A549 (cell line): ENCODE results near the gene TCERG1L. TPM values are rescaled to one million over a fixed set of nuclear protein-coding genes. Genes with fewer than 3 reads are reported as not detected.

Experiments used
- ATAC-seq, 2 experiments: fragments of 200-7000 bp in 1 of 2; fragments of >200 bp in 1 of 2; cut with Nextera tagmentation in 1 of 2; cut with Tn5 transposase in 1 of 2; 3 replicates each; pipeline versions ENCODE4 v1.8.0 to v1.9.1; 2018 to 2020; ENCODE audit warnings: mild to moderate bottlenecking in 1 of 2, moderate library complexity in 1 of 2
- CTCF ChIA-PET: fragments of 300-600 bp; sonication (Branson Sonifier 250); formaldehyde crosslinking; extraction: SDS; loops from one replicate; lab custom pipeline; 2021; ENCODE audit warnings: antibody characterized with exemption, inconsistent platforms; lab: Yijun Ruan, JAX
- POLR2A ChIA-PET: fragments of 350-600 bp; formaldehyde crosslinking; extraction: SDS; loops from one replicate; lab custom pipeline; 2021; ENCODE audit warnings: antibody characterized with exemption, inconsistent platforms; lab: Yijun Ruan, JAX
- DNase-seq, 2 experiments: peaks; one replicate each; pipeline versions ENCODE4 v3.0.0 to v3.0.0-alpha.2; 2011 to 2016; ENCODE audit warnings: low read depth in 1 of 2, low spot score in 1 of 2
- FAIRE-seq: peaks from 2 replicates; lab custom pipeline; 2011; peaks lifted over from hg19 to GRCh38; lab: Jason Lieb, UNC
- H3K27ac ChIP-seq, 2 experiments: fragments of >200 bp; sonication (Bioruptor Twin); formaldehyde crosslinking; 3 replicates each; pipeline ENCODE4 v1.5.1; 2016 to 2017
- H3K4me1 ChIP-seq: fragments of >200 bp; sonication (Bioruptor Twin); formaldehyde crosslinking; 3 replicates; pipeline ENCODE4 v1.6.1; 2016
- H3K4me2 ChIP-seq: fragments of >200 bp; sonication (Bioruptor Twin); formaldehyde crosslinking; 3 replicates; pipeline ENCODE4 v1.6.1; 2016
- H3K4me3 ChIP-seq: fragments of >200 bp; sonication (Bioruptor Twin); formaldehyde crosslinking; 3 replicates; pipeline ENCODE4 v1.5.1; 2016
- H3K9me3 ChIP-seq: fragments of >200 bp; sonication (Bioruptor Twin); formaldehyde crosslinking; 3 replicates; pipeline ENCODE4 v1.6.1; 2016
- CBX8 ChIP-seq: fragments of 200-600 bp; sonication (generic); IDR thresholded peaks from 2 replicates; pipeline ENCODE4 v1.6.1; 2016
- CHD2 ChIP-seq: fragments of 150-350 bp; IDR thresholded peaks from 2 replicates; pipeline ENCODE4 v1.6.1; 2014; ENCODE audit warnings: low read length; ENCODE audit not compliant: partially characterized antibody
- FOSL2 ChIP-seq, 2 experiments: fragments of 450-650 bp in 1 of 2; fragments of >200 bp in 1 of 2; sonication (Bioruptor Twin) in 1 of 2; formaldehyde crosslinking; IDR thresholded peaks; 2 replicates each; pipeline versions ENCODE4 v1.5.0 to v1.6.1; 2016 to 2020; ENCODE audit warnings: mild to moderate bottlenecking in 1 of 2, moderate library complexity in 1 of 2
- HOXB13 ChIP-seq: fragments of 250-450 bp; sonication (Bioruptor Pico); IDR thresholded peaks from 2 replicates; pipeline ENCODE4 v1.5.0; 2020; ENCODE audit warnings: low read depth, mild to moderate bottlenecking, moderate library complexity
- HOXB5 ChIP-seq: fragments of 250-450 bp; sonication (Bioruptor Pico); IDR thresholded peaks from 2 replicates; pipeline ENCODE4 v1.5.0; 2020; ENCODE audit warnings: mild to moderate bottlenecking, moderate library complexity
- KDM1A ChIP-seq: fragments of 200-600 bp; sonication (generic); IDR thresholded peaks from 2 replicates; pipeline ENCODE4 v1.6.1; 2016; ENCODE audit warnings: low read depth, mild to moderate bottlenecking
- MAX ChIP-seq: IDR thresholded peaks from 2 replicates; pipeline ENCODE4 v1.6.1; 2012
- NR3C1 ChIP-seq: fragments of >200 bp; sonication (Bioruptor Twin); formaldehyde crosslinking; IDR thresholded peaks from 3 replicates; pipeline ENCODE4 v1.6.1; 2017
- POLR2A ChIP-seq: IDR thresholded peaks from 2 replicates; pipeline ENCODE4 v1.6.1; 2012; ENCODE audit warnings: mild to moderate bottlenecking, low read length
- POLR2AphosphoS2 ChIP-seq: conservative IDR thresholded peaks from 2 replicates; pipeline ENCODE4 v1.6.1; 2012; ENCODE audit warnings: low read length, improper control_type of control experiment, inconsistent platforms
- RAD21 ChIP-seq, 2 experiments: fragments of >200 bp in 1 of 2; sonication (Bioruptor Twin) in 1 of 2; formaldehyde crosslinking in 1 of 2; IDR thresholded peaks in 1 of 2; conservative IDR thresholded peaks in 1 of 2; 2 replicates in 1 of 2; 3 replicates in 1 of 2; pipeline ENCODE4 v1.6.1; 2012 to 2018; ENCODE audit warnings: inconsistent platforms in 1 of 2
- RNF2 ChIP-seq: fragments of 200-600 bp; sonication (generic); IDR thresholded peaks from 2 replicates; pipeline ENCODE4 v1.6.1; 2016; ENCODE audit warnings: low read depth, mild to moderate bottlenecking, antibody characterized with exemption, moderate library complexity, borderline replicate concordance
- SMC3 ChIP-seq: fragments of >200 bp; sonication (Bioruptor Twin); formaldehyde crosslinking; IDR thresholded peaks from 3 replicates; pipeline ENCODE4 v1.6.1; 2018; ENCODE audit warnings: inconsistent platforms
- TFCP2L1 ChIP-seq: fragments of 250-450 bp; sonication (Bioruptor Pico); IDR thresholded peaks from 2 replicates; pipeline ENCODE4 v1.5.0; 2021; ENCODE audit warnings: mild to moderate bottlenecking
- TP53 ChIP-seq: fragments of 250-450 bp; sonication (Bioruptor Pico); IDR thresholded peaks from 2 replicates; pipeline ENCODE4 v1.5.0; 2021; ENCODE audit warnings: mild to moderate bottlenecking, moderate library complexity
- ZNF302 ChIP-seq: fragments of 250-450 bp; sonication (Bioruptor Pico); IDR thresholded peaks from 2 replicates; pipeline ENCODE4 v1.9.0; 2021; ENCODE audit warnings: inconsistent platforms, mild to moderate bottlenecking, moderate library complexity
- WGBS: methylation state at CpG from one replicate; pipeline ENCODE4 v1.1.6; 2017; ENCODE audit errors: missing lambda C conversion rate; 5-methylcytosine and 5-hydroxymethylcytosine counted together
- polyA plus RNA-seq, 4 experiments: library from polyadenylated mRNA; depleted of rRNA in 3 of 4; stranded (reverse); fragments of >200 nt; fragmentation: RNase III in 1 of 4; extraction: RNeasy Plus Mini Kit Qiagen cat#74134 plus additional on column Dnase treatment in 1 of 4; gene quantifications; 2 replicates in 3 of 4; 3 replicates in 1 of 4; pipeline ENCODE4 v1.2.3, GENCODE V29; 2011 to 2017
- TF ChIP-seq, protein P1 (sequence below): fragments of 200-600 bp; sonication (generic); IDR thresholded peaks from 2 replicates; pipeline ENCODE4 v1.6.1; 2016; ENCODE audit warnings: antibody characterized with exemption, mild to moderate bottlenecking, moderate library complexity
- TF ChIP-seq, protein P2 (sequence below): fragments of 250-450 bp; sonication (Bioruptor Pico); IDR thresholded peaks from 2 replicates; pipeline ENCODE4 v1.5.0; 2020; ENCODE audit warnings: low read depth, mild to moderate bottlenecking, moderate library complexity
- TF ChIP-seq, protein P3 (sequence below): fragments of 150-350 bp; IDR thresholded peaks from 2 replicates; pipeline ENCODE4 v1.6.1; 2014; ENCODE audit warnings: low read depth, mild to moderate bottlenecking, low read length
- TF ChIP-seq, protein P4 (sequence below): fragments of >200 bp; sonication (Bioruptor Twin); formaldehyde crosslinking; IDR thresholded peaks from 3 replicates; pipeline ENCODE4 v1.6.1; 2016

The TCERG1L gene
- polyA plus RNA-seq, 2 of the 4 experiments (the other 2 are of a cell fraction) = not detected

- CTCF ChIA-PET = no interaction called here
- no peak for DNase-seq
- Histone ChIP-seq H3K9me3 (no peaks in the 10 kb centered on the region), H3K4me3 (no peak overlapping the region), H3K4me1 (no peaks in the 10 kb centered on the region), H3K27ac (no peak overlapping the region), H3K4me2 (no peak overlapping the region)
- POLR2A ChIA-PET = no interaction called here
- ATAC-seq = no peak; a peak in 1 of 6 replicates
- whole genome bisulfite sequencing = 21% methylated on average over 8 of the region's 17 CpGs
- TF ChIP-seq, protein P1, sequence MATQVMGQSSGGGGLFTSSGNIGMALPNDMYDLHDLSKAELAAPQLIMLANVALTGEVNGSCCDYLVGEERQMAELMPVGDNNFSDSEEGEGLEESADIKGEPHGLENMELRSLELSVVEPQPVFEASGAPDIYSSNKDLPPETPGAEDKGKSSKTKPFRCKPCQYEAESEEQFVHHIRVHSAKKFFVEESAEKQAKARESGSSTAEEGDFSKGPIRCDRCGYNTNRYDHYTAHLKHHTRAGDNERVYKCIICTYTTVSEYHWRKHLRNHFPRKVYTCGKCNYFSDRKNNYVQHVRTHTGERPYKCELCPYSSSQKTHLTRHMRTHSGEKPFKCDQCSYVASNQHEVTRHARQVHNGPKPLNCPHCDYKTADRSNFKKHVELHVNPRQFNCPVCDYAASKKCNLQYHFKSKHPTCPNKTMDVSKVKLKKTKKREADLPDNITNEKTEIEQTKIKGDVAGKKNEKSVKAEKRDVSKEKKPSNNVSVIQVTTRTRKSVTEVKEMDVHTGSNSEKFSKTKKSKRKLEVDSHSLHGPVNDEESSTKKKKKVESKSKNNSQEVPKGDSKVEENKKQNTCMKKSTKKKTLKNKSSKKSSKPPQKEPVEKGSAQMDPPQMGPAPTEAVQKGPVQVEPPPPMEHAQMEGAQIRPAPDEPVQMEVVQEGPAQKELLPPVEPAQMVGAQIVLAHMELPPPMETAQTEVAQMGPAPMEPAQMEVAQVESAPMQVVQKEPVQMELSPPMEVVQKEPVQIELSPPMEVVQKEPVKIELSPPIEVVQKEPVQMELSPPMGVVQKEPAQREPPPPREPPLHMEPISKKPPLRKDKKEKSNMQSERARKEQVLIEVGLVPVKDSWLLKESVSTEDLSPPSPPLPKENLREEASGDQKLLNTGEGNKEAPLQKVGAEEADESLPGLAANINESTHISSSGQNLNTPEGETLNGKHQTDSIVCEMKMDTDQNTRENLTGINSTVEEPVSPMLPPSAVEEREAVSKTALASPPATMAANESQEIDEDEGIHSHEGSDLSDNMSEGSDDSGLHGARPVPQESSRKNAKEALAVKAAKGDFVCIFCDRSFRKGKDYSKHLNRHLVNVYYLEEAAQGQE = no peak
- TF ChIP-seq POLR2AphosphoS2 (no peak), POLR2A (no peak), KDM1A (no peak), TFCP2L1 (CRISPR knock-in tag) (no peak), ZNF302 (CRISPR knock-in tag) (no peak), FOSL2 (IDR thresholded peaks at IDR 0.05) (no peak), FOSL2 (CRISPR knock-in tag; IDR thresholded peaks at IDR 0.05) (no peak), SMC3 (no peak)
- TF ChIP-seq, protein P2, sequence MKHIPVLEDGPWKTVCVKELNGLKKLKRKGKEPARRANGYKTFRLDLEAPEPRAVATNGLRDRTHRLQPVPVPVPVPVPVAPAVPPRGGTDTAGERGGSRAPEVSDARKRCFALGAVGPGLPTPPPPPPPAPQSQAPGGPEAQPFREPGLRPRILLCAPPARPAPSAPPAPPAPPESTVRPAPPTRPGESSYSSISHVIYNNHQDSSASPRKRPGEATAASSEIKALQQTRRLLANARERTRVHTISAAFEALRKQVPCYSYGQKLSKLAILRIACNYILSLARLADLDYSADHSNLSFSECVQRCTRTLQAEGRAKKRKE (CRISPR knock-in tag) = no peak
- TF ChIP-seq, protein P3, sequence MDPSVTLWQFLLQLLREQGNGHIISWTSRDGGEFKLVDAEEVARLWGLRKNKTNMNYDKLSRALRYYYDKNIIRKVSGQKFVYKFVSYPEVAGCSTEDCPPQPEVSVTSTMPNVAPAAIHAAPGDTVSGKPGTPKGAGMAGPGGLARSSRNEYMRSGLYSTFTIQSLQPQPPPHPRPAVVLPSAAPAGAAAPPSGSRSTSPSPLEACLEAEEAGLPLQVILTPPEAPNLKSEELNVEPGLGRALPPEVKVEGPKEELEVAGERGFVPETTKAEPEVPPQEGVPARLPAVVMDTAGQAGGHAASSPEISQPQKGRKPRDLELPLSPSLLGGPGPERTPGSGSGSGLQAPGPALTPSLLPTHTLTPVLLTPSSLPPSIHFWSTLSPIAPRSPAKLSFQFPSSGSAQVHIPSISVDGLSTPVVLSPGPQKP = no peak
- no peak for FAIRE-seq
These were observed 92.5 kb downstream of the TCERG1L start for GRCh38 chr10:131218811-131219583.

DNA sequence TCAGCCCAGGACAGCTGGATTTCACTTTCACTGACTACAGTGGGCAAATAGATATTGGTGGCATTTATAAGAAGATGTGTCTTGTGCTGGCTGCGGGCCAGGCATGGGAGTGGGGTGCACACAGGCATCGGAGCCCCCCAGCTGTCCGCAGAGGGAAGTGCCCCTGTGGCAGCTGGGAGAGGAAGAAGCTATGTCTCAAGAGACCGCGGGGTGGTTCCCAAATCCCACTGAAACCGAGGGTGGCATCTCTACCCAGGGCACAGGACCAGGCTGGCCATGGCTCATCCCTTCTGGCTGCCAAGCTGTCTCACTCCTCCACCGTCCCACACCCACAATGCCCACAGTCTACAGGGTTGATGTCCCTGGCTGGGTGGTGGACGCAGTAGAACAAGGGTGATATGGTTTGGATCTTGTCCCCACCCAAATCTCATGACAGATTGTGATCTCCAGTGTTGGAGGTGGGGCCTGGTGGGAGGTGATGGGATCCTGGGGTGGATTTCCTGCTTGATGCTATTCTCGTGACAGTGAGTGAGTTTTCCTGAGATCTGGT is 94.8 kb downstream of the TCERG1L start:
- TF ChIP-seq NR3C1 (no peak), RNF2 (no peak), TP53 (CRISPR knock-in tag) (no peak), KDM1A (no peak), RAD21 (conservative IDR thresholded peaks at IDR 0.05 in 1 of 2, IDR thresholded peaks at IDR 0.05 in 1 of 2) (no peak), MAX (no peak), CHD2 (no peak), HOXB5 (CRISPR knock-in tag) (no peak), HOXB13 (CRISPR knock-in tag) (no peak), CBX8 (no peak)
- TF ChIP-seq, protein P2 (CRISPR knock-in tag) = no peak
- TF ChIP-seq, protein P4, sequence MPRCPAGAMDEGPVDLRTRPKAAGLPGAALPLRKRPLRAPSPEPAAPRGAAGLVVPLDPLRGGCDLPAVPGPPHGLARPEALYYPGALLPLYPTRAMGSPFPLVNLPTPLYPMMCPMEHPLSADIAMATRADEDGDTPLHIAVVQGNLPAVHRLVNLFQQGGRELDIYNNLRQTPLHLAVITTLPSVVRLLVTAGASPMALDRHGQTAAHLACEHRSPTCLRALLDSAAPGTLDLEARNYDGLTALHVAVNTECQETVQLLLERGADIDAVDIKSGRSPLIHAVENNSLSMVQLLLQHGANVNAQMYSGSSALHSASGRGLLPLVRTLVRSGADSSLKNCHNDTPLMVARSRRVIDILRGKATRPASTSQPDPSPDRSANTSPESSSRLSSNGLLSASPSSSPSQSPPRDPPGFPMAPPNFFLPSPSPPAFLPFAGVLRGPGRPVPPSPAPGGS = no peak
- TF ChIP-seq, protein P1 = no peak
- Histone ChIP-seq H3K4me3 (no peak overlapping the region), H3K4me2 (no peak overlapping the region), H3K9me3 (no peaks in the 10 kb centered on the region), H3K4me1 (no peaks in the 10 kb centered on the region), H3K27ac (no peak overlapping the region)
- WGBS = 14% methylated on average over 8 of the region's 9 CpGs
- FAIRE-seq (no peak), ATAC-seq (no peak), DNase-seq (no peak)
- ChIA-PET CTCF (interaction anchor here (1.1 kb wide), 1 partner anchor 9 kb away, joined by 4 read pairs; no protein-coding TSS in a partner anchor), POLR2A (no interaction called here)
